ENCODE results near the gene RNF145. TPM values are rescaled to one million over a fixed set of nuclear protein-coding genes. Genes with fewer than 3 reads are reported as not detected.
"Not testable (repeated sequence)": the region's sequence is repeated elsewhere in the genome, so short reads cannot be mapped to it uniquely, and the experiment has no call there.

Gene RNF145
- total and polyA plus RNA-seq, 7 donors = 6.5 to 91.0 (median 39.3) TPM

GRCh38 chr5:159230657-159231056, 21.3 kb upstream of the RNF145 start:
- H3K4me3 ChIP-seq = no peak overlapping the region
- H3K9me3 ChIP-seq = no peaks in the 10 kb centered on the region
- H3K4me1 ChIP-seq = no peaks in the 10 kb centered on the region
- H3K27ac ChIP-seq = no peak overlapping the region
- TF ChIP-seq CTCF (IDR thresholded peaks at IDR 0.05) (no peak), POLR2A (IDR thresholded peaks at IDR 0.05) (no peak), POLR2AphosphoS5 (IDR thresholded peaks at IDR 0.05) (no peak), EP300 (IDR thresholded peaks at IDR 0.05) (no peak)
- intact Hi-C loops (cut with DNase I) = no loop called here
- no peaks in the 10 kb centered on the region for H3K36me3 ChIP-seq
- 79 to 80% methylated on average over 3 of the region's 3 CpGs for WGBS, 2 donors
- DNase-seq = no peak
- H3K27me3 ChIP-seq = no peaks in the 10 kb centered on the region

- DNase-seq; H3K9me3 ChIP-seq; H3K4me1 ChIP-seq; H3K36me3 ChIP-seq; H3K4me3 ChIP-seq; H3K27me3 ChIP-seq; intact Hi-C loops (cut with DNase I); H3K27ac ChIP-seq: not testable (repeated sequence)
- WGBS, 2 donors = 53 to 84% methylated on average over 5 of the region's 5 CpGs
Measured at GRCh38 chr5:159228097-159228496, 18.7 kb upstream of the RNF145 start.

GRCh38 chr5:159227452-159227851, 18.1 kb upstream of the RNF145 start:
- no peaks in the 10 kb centered on the region for H3K27me3 ChIP-seq
- H3K4me3 ChIP-seq = no peak overlapping the region
- H3K9me3 ChIP-seq = no peaks in the 10 kb centered on the region
- H3K36me3 ChIP-seq = no peaks in the 10 kb centered on the region
- H3K27ac ChIP-seq = no peak overlapping the region
- intact Hi-C loops (cut with DNase I) = no loop called here
- TF ChIP-seq CTCF (IDR thresholded peaks at IDR 0.05) (no peak), EP300 (IDR thresholded peaks at IDR 0.05) (no peak)
- WGBS, 2 donors = 91 to 92% methylated on average over 3 of the region's 3 CpGs
- DNase-seq = no peak
- H3K4me1 ChIP-seq = no peaks in the 10 kb centered on the region

GRCh38 chr5:159226451-159226850, 17.1 kb upstream of the RNF145 start:
- H3K4me3 ChIP-seq = no peak overlapping the region
- intact Hi-C loops (cut with DNase I) = no loop called here
- DNase-seq = no peak
- TF ChIP-seq CTCF (IDR thresholded peaks at IDR 0.05) (no peak), EP300 (IDR thresholded peaks at IDR 0.05) (no peak), POLR2A (IDR thresholded peaks at IDR 0.05) (no peak), POLR2AphosphoS5 (IDR thresholded peaks at IDR 0.05) (no peak)
- H3K9me3 ChIP-seq = no peaks in the 10 kb centered on the region
- no peaks in the 10 kb centered on the region for H3K36me3 ChIP-seq
- no peak overlapping the region for H3K27ac ChIP-seq
- no peaks in the 10 kb centered on the region for H3K4me1 ChIP-seq
- H3K27me3 ChIP-seq = no peaks in the 10 kb centered on the region

- Histone ChIP-seq H3K9me3 (no peaks in the 10 kb centered on the region), H3K36me3 (no peaks in the 10 kb centered on the region), H3K27me3 (no peaks in the 10 kb centered on the region), H3K4me3 (no peak overlapping the region), H3K4me1 (no peaks in the 10 kb centered on the region), H3K27ac (no peak overlapping the region)
- DNase-seq = no peak
- intact Hi-C loops (cut with DNase I) = no loop called here
- WGBS, 2 donors = 83 to 95% methylated on average over 2 of the region's 2 CpGs
- no peak for TF ChIP-seq EP300 (IDR thresholded peaks at IDR 0.05)
- TF ChIP-seq POLR2AphosphoS5 (IDR thresholded peaks at IDR 0.05) = no peak
- no peak for TF ChIP-seq CTCF (IDR thresholded peaks at IDR 0.05)
- no peak for TF ChIP-seq POLR2A (IDR thresholded peaks at IDR 0.05)
Measured at GRCh38 chr5:159224471-159224870, 15.1 kb upstream of the RNF145 start.
